Measurements from ENCODE around the gene RBM5. TPM values are rescaled to one million over a fixed set of nuclear protein-coding genes. Genes with fewer than 3 reads are reported as not detected.

RBM5 gene
- polyA plus RNA-seq, 1 donor (not counting 4 experiments of a cell fraction or from before 2014, with no cell fraction given) = 167 TPM

DNA sequence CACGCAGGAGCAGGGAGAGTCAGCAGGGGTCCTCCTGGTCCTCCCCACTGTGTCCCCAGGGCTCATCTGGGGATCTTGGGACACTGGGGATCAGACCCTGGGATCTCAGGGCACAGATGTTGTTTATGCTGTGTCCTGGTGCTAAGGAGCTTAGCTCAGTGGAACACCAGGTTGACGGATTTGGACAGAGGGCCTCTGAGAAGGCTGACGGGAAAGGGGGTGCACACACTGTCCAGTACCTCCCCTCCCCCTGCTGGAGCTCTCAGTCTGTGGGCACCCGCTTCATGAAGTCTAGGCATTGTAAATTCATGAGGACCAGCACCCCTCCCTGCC lies 44.5 kb downstream of the RBM5 start:
- Histone ChIP-seq H3K9me3 (ENCODE audit: control insufficient read depth, low read depth, low read length) (no peaks in the 10 kb centered on the region), H2AFZ (ENCODE audit: control insufficient read depth, low read length) (no peak overlapping the region), H3K27me3 (ENCODE audit: control insufficient read depth, extremely low read depth, insufficient read depth, low read length) (no peaks in the 10 kb centered on the region), H3K4me3 (ENCODE audit: control insufficient read depth in 2 of 3, extremely low read depth in 1 of 3, insufficient read depth in 2 of 3, low read depth in 1 of 3, low read length in 3 of 3) (no peak overlapping the region), H3K9me1 (ENCODE audit: control insufficient read depth, extremely low read depth, insufficient read depth, low read length) (no peaks in the 10 kb centered on the region), H3K4me1 (ENCODE audit: control insufficient read depth, extremely low read depth, insufficient read depth, low read length) (peaks cover 7% of the 10 kb centered on the region), H3K79me2 (ENCODE audit: control insufficient read depth, insufficient read depth, low read length) (no peaks in the 10 kb centered on the region), H3K36me3 (ENCODE audit: control insufficient read depth in 2 of 2, extremely low read depth in 1 of 2, insufficient read depth in 2 of 2, low read length in 2 of 2) (no peaks in the 10 kb centered on the region), H4K20me1 (ENCODE audit: control insufficient read depth, extremely low read depth, insufficient read depth, low read length) (no peaks in the 10 kb centered on the region), H3K9ac (ENCODE audit: control insufficient read depth, extremely low read depth, insufficient read depth, low read length) (no peak overlapping the region), H3K27ac (ENCODE audit: control insufficient read depth, insufficient read depth, low read length) (no peak overlapping the region), H3K4me2 (ENCODE audit: control insufficient read depth, extremely low read depth, insufficient read depth, low read depth, low read length) (no peak overlapping the region)
- FAIRE-seq = no peak
- no peak for TF ChIP-seq EZH2 (IDR thresholded peaks at IDR 0.05; ENCODE audit: low read length)
- TF ChIP-seq, protein P1, sequence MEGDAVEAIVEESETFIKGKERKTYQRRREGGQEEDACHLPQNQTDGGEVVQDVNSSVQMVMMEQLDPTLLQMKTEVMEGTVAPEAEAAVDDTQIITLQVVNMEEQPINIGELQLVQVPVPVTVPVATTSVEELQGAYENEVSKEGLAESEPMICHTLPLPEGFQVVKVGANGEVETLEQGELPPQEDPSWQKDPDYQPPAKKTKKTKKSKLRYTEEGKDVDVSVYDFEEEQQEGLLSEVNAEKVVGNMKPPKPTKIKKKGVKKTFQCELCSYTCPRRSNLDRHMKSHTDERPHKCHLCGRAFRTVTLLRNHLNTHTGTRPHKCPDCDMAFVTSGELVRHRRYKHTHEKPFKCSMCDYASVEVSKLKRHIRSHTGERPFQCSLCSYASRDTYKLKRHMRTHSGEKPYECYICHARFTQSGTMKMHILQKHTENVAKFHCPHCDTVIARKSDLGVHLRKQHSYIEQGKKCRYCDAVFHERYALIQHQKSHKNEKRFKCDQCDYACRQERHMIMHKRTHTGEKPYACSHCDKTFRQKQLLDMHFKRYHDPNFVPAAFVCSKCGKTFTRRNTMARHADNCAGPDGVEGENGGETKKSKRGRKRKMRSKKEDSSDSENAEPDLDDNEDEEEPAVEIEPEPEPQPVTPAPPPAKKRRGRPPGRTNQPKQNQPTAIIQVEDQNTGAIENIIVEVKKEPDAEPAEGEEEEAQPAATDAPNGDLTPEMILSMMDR (optimal IDR thresholded peaks at IDR 0.05 in 1 of 3, IDR thresholded peaks at IDR 0.05 in 1 of 3, conservative IDR thresholded peaks at IDR 0.05 in 1 of 3; ENCODE audit: extremely low read depth in 1 of 3, insufficient read depth in 2 of 3, low read length in 3 of 3) = no peak
- dilution Hi-C loops (cut with MboI; ENCODE audit: extremely low pct_ligation_motif_present, low sequenced_read_pairs) = no loop called here
- DNase-seq (ENCODE audit: low read depth, low spot score) = no peak

DNA sequence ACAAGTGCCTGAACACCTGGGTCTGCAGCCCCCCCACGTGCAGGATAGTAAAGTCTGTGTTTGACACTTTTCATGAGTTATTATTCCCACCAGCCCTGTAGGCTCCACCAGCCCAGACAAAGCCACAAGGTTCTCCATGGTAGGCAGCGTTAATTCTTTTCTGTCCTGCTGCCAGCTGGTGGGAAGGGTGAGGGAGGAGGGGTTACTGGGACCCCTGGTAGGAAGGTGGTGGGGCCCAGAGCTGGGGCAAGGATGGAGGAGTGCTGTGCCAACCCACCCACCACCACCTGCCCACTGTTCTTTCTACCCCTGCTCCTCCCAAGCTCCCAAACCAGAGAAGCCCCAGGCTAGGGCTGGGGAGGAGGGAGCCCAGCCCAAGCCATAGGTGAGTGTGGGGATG lies 45.6 kb downstream of the RBM5 start:
- Histone ChIP-seq H3K4me1 (ENCODE audit: control insufficient read depth, extremely low read depth, insufficient read depth, low read length) (peaks cover 18% of the 10 kb centered on the region), H3K79me2 (ENCODE audit: control insufficient read depth, insufficient read depth, low read length) (no peaks in the 10 kb centered on the region), H3K9ac (ENCODE audit: control insufficient read depth, extremely low read depth, insufficient read depth, low read length) (no peak overlapping the region), H3K36me3 (ENCODE audit: control insufficient read depth in 2 of 2, extremely low read depth in 1 of 2, insufficient read depth in 2 of 2, low read length in 2 of 2) (no peaks in the 10 kb centered on the region), H2AFZ (ENCODE audit: control insufficient read depth, low read length) (no peak overlapping the region), H3K9me3 (ENCODE audit: control insufficient read depth, low read depth, low read length) (no peaks in the 10 kb centered on the region), H3K27ac (ENCODE audit: control insufficient read depth, insufficient read depth, low read length) (no peak overlapping the region), H3K4me2 (ENCODE audit: control insufficient read depth, extremely low read depth, insufficient read depth, low read depth, low read length) (no peak overlapping the region), H4K20me1 (ENCODE audit: control insufficient read depth, extremely low read depth, insufficient read depth, low read length) (no peaks in the 10 kb centered on the region), H3K27me3 (ENCODE audit: control insufficient read depth, extremely low read depth, insufficient read depth, low read length) (no peaks in the 10 kb centered on the region), H3K4me3 (ENCODE audit: control insufficient read depth in 2 of 3, extremely low read depth in 1 of 3, insufficient read depth in 2 of 3, low read depth in 1 of 3, low read length in 3 of 3) (no peak overlapping the region), H3K9me1 (ENCODE audit: control insufficient read depth, extremely low read depth, insufficient read depth, low read length) (peaks cover 2% of the 10 kb centered on the region)
- TF ChIP-seq, protein P1 (optimal IDR thresholded peaks at IDR 0.05 in 1 of 3, IDR thresholded peaks at IDR 0.05 in 1 of 3, conservative IDR thresholded peaks at IDR 0.05 in 1 of 3; ENCODE audit: extremely low read depth in 1 of 3, insufficient read depth in 2 of 3, low read length in 3 of 3) = no peak
- no peak for TF ChIP-seq EZH2 (IDR thresholded peaks at IDR 0.05; ENCODE audit: low read length)
- dilution Hi-C loops (cut with MboI; ENCODE audit: extremely low pct_ligation_motif_present, low sequenced_read_pairs) = no loop called here
- no peak for FAIRE-seq
- no peak for DNase-seq (ENCODE audit: low read depth, low spot score)

Data from keratinocyte (primary cell).